Measurements from ENCODE around the gene RAPGEF2.

- TF ChIP-seq CTCF (optimal IDR thresholded peaks at IDR 0.05 in 1 of 3, IDR thresholded peaks at IDR 0.05 in 1 of 3, conservative IDR thresholded peaks at IDR 0.05 in 1 of 3; ENCODE audit: extremely low read depth in 1 of 3, insufficient read depth in 2 of 3, low read length in 3 of 3) (no peak), EZH2 (IDR thresholded peaks at IDR 0.05; ENCODE audit: low read length) (no peak)
Observed at GRCh38 chr4:159229164-159229563, 126.3 kb downstream of the RAPGEF2 start.

Measured in keratinocyte (primary cell).